ENCODE measurements around the gene NMB.
"Not testable (repeated sequence)": the region's sequence is repeated elsewhere in the genome, so short reads cannot be mapped to it uniquely, and the experiment has no call there.

The NMB gene

DNA sequence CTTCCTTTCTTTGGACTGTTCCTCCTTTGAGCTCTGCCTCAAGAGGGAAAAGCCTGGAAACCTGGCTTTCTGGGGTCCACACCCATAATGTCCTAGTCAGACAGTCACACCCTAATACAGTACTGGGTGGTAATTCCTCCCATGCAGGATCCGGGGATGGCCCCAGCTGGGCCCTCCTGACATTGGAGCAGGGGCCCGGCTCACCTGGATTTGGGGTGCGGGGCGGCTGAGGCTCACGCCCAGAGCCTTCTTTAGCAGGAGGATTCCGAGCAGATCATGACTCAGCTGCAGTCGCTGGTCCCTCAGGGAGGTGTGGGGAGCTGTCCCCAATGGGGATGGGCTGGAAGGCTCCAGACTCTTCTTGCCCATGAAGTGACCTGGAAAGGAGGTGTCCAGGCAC lies 1.0 kb downstream of the NMB start:
- DNase-seq (ENCODE audit: low read depth in 2 of 2, low spot score in 1 of 2), result no peak

DNA sequence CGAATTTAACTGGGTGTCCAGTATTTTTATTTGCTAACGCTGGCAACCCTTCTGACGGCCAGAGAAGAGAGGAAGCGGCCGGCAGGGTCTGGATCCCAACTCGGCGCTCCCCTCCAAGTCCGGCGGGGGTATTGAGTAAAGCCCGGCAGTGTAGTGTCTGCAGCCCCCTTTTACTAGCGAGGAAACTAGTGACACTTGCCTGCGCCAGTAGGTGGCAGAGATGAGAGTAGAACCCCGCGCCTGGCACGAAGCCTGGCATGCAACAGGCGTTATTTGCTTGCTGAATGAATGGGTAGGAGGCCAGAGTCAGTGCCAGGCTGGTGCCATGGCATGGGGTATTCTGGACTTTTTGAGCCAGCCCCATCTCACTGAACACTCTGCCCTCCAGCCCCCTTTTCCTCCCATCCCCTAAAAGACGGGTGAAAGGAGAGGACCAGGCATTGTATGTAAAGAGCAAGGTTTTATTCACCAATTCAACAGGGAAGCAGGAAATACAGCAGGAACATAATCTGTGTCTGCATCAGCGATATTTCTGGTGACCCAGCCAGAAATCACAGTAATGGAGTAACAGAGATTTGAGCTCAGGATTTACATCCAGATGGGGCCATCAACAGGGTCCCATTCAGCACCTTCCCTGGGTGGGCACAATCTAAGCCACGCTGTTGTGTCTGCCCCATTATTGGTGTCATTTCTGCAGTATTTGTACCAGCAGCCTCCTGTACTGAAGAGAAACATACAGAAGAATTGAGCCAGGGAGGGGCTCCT lies 3.1 kb downstream of the NMB start:
- DNase-seq (ENCODE audit: low read depth in 2 of 2, low spot score in 1 of 2), result peak; percentile 55 to 62

DNA sequence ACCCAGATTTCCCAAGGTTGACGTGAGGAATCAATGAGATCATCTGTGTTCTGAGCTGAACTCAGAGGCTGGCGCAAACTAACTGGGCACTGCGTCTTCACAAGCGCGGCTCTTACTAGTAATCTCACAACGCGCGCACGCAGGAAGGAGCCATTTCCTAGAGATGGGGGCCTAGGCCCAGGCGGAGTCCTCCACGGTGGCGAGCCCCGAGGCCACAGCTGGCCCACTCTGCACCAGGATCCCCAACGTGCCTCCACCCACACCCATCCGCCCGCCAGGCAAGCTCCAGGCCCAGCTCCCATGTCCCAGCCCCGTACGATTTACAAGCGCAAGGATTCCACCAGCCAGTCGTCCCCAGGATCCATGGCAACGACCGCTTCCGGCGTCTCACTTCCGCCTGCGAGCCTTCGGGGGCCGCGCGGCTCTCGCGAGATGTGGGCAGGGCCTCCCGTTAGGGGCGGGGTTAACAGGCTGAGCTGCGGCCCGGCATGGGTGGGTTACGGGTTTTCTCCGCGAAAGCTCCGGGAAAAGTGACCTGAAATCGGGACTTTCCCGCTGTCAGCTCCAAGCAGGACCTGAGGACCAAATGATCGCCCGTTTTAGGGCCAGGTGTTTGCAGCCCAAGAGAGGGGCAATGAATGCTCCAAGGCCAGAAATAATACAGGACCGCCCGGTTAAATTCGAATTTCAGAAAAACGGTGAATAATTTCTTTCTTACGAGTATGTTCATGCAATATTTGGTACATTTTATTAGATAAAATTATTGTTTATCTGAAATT lies 3.9 kb downstream of the NMB start, which contains the start of gene WDR73:
Gene WDR73 (minus strand): TSS at position 374 of the 779 bp plus-strand sequence. CDS start 9 bp downstream, at position 365.
- peak; percentile 92 to 97 for DNase-seq (ENCODE audit: low read depth in 2 of 2, low spot score in 1 of 2)

DNA sequence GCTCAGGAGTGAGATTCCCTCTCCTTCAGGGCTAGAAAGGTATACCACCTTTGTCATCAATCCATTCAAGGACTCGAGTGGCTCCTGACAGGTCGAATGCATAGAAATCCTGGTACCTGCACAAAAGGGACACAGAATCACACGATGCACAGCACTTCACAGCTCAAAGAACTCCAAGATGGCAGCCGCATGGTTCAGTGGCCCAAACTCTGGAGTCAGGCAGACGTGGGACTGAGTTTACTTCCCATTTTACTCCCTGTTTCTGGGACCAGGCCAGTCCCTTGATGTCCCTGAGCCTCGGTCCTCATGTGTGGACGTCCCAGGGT lies 4.5 kb downstream of the NMB start:
- no peak for DNase-seq (ENCODE audit: low read depth in 2 of 2, low spot score in 1 of 2)

DNA sequence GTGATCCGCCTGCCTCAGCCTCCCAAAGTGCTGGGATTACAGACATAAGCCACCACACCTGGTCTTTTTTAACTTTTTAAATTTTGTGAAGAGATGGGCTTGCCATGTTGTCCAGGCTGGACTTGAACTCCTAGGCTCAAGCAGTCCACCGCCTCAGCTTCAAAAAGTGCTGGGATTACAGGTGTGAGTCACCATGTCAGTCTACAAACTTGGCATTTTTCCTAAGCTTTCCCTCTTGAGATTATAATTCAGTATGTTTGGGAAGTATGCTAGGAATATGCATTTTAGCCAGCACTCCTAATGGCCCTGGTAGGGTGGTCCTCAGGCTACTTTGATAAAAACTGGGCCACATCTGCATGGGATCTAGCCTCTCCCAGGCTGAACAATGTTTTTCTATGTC lies 8.3 kb downstream of the NMB start:
- DNase-seq (ENCODE audit: low read depth in 2 of 2, low spot score in 1 of 2), result no peak

DNA sequence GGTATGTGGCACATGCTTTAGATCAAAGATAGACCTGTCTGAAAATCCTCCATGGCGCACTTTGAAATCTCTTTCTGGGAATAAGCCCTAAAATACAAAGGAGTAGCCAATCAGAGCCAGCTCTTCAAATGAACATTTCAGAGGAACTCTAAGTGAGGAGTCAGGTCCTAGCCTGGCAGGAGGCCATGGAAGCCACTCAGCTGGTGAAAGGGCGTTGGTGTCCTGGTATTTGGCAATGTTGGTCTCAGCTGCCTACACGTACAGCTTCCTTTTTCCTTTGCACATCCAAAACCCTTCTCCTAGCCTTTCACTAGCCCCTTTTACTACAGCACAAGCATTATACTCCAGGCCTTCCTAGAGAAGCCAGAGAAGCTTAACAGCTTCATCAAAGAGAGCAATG lies 9.5 kb downstream of the NMB start:
- no peak for DNase-seq (ENCODE audit: low read depth in 2 of 2, low spot score in 1 of 2)

DNA sequence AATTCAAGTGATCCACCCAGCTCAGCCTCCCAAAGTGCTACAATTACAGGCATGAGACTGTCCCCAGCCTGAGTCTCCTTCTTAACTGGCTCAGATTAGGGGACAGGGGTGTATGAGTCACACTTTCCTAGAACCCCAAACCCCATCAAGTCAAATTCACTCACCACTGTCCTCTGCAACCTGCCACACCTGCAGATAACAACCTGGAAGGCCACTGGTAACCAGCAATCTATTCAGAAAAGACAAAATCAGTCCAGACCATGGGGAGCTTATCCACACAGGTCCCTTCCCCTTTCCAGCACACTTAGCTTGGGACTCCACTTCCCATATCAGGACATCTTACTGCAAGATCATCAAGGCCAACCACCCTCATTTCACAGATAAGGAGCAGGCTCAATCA lies 10.3 kb downstream of the NMB start:
- no peak for DNase-seq (ENCODE audit: low read depth in 2 of 2, low spot score in 1 of 2)

DNA sequence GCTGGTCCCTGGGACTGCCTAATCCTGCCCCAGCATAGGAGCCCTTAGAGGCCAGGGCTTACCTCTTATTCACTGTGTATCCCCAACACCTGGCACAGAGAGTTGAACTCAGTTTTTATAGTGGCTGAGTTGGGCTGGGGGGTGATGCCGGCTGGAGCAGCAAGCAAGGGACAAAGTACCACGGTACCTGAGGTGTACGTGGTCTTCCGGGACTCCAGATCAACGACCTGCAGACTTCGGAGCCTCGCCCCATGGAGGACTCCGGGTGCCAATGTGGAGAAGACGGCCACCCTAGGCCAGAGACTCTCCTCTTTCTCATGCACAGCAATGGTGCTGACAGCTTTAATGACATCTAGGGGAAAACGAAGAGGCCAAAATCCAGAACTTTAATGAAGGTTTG lies 12.0 kb downstream of the NMB start:
- no peak for DNase-seq (ENCODE audit: low read depth in 2 of 2, low spot score in 1 of 2)

DNA sequence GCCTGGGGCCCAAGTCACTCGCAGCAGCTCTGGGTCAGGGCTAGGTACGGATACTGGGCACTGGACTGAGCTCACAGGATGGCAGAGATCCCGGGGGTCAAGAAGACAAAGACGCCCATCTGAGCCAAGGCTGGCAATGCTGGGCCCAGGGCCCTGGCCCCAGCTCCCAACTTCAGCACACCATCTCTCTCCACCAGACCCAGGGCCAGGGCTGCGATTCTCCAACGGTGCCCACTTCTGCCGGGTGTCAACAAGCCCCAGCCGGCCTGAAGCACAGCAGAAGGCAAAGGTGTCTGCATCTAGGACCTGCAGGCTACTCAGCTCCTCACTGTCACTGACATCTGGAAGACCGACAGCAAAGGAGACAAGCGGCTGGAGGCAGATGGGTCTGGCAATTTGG lies 12.5 kb downstream of the NMB start:
- no peak for DNase-seq (ENCODE audit: low read depth in 2 of 2, low spot score in 1 of 2)

DNA sequence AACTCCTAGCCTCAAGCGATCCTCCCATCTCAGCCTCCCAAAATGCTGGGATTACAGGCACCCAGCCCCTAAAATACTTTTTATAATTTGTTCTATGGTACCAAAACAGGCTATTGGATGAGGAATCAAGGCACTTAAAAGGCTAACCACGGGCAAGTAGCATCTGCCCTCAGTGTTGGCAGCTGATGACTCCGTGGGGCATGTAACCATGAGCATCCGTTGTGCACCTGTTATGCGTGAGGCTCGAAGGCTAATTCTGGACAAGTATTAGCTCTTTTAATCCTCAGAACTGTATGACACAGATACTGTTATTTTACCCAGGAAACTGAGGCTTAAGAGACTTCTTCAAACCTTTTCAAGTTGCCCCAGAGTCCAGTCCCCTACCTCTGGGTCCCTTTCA lies 14.2 kb downstream of the NMB start:
- DNase-seq (ENCODE audit: low read depth in 2 of 2, low spot score in 1 of 2), result no peak

DNA sequence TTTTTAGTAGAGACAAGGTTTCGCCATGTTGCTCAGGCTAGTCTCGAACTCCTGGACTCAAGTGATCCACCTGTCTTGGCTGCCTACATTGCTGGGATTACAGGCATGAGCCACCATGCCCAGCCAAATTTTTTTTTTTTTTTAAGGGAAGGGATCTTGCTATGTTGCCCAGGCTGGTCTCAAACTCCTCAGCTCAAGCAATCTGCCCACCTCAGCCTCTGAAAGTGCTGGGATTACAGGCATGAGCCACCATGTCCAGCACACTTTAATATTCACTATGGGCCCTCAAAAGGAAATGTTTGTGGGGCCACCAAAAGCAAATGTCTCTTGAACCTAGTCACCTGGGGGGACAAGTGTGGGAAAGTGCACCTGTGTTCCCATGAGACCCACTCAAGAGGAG lies 15.4 kb downstream of the NMB start:
- DNase-seq (ENCODE audit: low read depth in 2 of 2, low spot score in 1 of 2), result not testable (repeated sequence)

DNA sequence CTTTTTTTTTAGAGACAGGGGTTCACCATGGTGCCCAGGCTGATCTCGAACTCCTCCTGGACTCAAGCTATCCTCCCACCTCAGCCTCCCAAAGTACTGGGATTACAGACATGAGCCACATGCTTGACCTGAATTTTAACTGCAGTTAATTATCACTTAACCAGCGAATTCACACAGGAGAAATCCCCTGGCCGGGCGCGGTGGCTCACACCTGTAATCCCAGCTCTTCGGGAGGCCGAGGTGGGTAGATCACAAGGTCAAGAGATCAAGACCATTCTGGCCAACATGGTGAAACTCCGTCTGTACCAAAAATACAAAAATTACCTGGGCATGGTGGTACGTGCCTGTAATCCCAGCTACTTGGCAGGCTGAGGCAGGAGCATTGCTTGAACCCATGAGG lies 16.1 kb downstream of the NMB start:
- DNase-seq (ENCODE audit: low read depth in 2 of 2, low spot score in 1 of 2), result not testable (repeated sequence)

DNA sequence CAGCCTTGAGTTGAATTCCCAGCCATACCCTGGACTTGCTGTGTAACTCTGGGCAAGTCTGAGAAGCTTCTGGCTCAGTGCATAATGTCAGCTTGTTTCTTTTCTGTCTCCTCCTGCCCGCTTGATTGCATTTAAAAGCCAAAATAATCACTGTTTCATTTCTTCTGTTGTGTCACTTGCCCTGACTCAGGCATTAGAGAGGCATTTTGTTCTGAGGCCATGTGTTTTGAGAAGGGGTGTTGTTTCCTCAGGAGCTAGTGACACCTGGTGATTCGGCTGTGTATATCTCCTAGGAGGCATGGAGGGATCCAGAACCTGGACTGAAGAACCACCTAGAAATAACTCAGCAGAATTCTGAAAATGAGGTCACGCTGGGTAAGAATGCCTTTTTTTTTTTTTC lies 19.9 kb downstream of the NMB start:
- no peak for DNase-seq (ENCODE audit: low read depth in 2 of 2, low spot score in 1 of 2)

DNA sequence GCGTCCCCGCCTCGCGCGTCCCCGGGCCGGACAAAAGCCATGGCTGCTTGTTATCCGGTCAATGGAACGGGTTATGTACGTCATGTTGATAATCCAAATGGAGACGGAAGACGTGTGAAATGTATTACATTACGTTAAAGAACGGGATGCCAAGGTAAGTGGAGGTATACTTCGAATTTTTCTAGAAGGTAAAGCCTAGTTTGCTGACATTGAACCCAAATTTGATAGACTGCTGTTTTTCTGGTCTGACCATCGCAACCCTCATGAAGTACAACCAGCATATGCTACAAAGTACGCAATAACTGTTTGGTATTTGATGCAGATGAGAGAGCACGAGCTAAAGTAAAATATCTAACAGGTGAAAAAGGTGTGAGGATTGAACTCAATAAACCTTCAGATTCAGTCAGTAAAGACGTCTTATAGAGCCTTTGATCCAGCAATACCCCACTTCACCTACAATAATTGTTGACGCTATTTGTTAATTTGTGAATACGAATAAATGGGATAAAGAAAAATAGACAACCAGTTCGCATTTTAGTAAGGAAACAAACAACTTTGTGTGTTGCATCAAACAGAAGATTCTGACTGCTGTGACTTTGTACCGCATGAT lies 23.7 kb downstream of the NMB start:
- DNase-seq (ENCODE audit: low read depth in 2 of 2, low spot score in 1 of 2), result no peak

DNA sequence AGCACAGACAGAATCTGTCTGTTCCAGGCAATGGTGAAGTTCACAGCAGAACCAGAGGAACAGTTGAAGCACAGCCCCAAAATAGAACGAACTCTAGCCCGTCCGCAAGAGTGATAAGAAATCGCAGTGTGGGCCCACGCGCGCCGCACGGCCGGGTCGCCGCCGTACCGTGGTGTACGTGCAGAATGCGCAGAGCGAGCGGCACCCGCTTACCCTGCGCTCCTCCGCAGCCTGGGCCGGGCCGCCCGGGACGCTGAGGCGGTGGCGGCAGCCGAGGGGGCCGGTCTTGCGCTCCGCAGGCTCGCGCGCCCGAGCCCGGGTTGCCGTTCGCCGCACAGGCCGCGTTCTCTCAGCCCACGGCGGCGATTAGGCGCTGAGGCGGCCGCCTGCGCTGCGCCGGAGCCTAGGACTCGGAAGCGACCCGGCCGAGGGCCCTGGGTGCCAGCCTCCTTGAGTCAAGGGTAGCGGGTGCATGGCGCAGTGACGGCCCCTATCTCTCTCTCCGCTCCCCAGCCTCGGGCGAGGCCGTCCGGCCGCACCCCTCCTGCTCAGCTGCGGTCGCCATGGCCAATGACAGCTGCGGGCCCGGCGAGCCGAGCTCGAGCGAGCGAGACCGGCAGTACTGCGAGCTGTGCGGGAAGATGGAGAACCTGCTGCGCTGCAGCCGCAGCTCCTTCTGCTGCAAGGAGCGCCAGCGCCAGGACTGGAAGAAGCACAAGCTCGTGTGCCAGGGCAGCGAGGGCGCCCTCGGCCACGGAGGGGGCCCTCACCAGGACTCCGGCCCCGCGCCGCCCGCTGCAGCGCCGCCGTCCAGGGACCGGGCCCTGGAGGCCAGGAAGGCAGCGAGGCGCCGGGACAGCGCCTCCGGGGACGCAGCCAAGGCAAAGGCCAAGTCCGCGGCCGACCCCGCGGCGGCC lies 24.4 kb downstream of the NMB start:
- DNase-seq (ENCODE audit: low read depth in 2 of 2, low spot score in 1 of 2), result peak; percentile 44 to 50

DNA sequence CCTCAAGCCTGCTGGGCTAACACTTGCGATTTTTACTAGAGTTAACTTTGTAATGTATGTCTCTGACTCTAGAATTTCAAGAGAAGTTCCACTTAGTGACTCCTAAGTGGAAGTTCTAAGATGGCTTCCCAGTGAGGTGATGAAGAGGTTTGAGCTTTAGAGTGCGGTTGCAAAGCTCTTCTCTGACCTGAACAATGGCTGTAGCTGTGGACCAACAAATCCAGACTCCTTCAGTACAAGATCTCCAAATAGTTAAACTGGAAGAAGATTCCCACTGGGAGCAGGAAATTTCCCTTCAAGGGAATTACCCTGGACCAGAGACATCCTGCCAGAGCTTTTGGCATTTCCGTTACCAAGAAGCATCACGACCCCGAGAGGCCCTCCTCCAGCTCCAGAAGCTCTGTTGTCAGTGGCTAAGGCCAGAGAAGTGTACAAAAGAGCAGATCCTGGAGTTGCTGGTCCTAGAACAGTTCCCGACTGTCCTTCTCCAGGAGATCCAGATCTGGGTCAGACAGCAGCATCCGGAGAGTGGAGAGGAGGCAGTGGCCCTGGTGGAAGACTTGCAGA lies 26.2 kb downstream of the NMB start:
- no peak for DNase-seq (ENCODE audit: low read depth in 2 of 2, low spot score in 1 of 2)

DNA sequence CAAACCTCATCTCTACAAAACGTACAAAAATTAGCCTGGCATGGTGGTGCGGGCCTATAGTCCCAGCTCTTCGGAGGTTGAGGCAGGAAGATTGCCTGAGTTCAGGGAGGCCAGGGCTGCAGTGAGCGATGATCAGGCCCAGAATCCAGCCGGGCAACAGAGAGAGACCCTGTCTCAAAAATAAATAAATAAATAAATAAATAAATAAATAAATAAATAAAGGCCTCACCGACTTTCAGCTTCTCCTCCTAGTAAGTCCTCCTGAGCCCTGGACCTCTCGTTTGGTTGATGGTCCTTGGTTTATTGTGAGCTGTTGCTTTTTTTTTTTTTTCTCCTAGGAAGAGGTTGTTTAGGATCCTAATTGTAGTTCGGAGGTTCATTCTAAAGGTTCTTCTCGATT lies 29.0 kb downstream of the NMB start:
- no peak for DNase-seq (ENCODE audit: low read depth in 2 of 2, low spot score in 1 of 2)

DNA sequence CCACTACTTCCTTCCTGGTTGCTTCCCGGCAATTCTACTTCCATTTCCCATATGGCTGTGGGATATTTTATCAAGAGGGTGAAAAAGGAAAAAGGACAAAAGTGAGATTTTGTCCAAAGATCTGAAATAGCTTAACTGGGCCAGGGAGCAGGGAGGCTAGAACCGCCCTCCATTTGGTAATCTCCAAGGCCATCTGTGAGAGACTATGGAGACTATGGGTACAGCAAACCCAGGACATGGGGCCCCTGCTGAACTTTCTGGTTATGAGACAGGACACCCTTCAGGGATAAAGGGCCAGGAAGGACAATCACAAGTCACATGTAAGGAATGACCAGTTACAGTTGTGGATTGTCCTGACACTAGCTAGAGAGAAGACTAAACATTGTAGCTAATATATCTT lies 32.9 kb downstream of the NMB start:
- DNase-seq (ENCODE audit: low read depth in 2 of 2, low spot score in 1 of 2), result no peak

DNA sequence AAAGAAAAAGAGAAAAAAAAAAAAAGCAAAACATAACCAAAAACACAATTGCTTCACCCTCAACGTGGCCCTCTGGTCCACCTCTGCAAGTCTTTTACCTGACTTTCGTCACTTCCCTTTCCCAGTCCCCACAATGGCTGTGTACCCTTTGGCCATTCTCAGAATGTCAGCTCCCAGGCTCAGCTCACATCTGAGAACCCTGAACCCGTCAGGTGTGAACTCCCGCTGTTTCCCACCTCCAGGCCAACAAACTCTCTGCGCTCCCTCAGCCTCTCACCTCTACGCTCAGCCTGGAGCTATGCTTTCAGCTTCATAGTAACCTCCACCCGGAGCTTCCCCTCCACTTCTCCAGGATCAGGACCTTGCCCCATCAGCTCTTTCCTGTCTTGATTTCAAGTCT lies 33.6 kb downstream of the NMB start:
- DNase-seq (ENCODE audit: low read depth in 2 of 2, low spot score in 1 of 2), result no peak

DNA sequence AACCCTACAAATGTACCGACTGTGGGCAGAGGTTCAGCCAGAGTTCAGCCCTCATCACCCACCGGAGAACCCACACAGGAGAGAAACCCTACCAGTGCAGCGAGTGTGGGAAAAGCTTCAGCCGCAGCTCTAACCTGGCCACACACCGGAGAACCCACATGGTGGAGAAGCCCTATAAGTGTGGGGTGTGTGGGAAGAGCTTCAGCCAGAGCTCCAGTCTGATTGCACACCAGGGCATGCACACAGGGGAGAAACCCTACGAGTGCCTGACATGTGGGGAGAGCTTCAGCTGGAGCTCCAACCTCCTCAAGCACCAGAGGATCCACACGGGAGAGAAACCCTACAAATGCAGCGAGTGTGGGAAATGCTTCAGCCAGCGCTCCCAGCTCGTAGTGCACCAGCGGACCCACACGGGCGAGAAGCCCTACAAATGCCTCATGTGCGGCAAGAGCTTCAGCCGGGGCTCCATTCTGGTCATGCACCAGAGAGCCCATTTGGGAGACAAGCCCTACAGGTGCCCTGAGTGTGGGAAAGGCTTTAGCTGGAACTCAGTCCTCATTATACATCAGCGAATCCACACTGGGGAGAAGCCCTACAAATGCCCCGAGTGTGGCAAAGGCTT lies 36.5 kb downstream of the NMB start:
- no peak for DNase-seq (ENCODE audit: low read depth in 2 of 2, low spot score in 1 of 2)

DNA sequence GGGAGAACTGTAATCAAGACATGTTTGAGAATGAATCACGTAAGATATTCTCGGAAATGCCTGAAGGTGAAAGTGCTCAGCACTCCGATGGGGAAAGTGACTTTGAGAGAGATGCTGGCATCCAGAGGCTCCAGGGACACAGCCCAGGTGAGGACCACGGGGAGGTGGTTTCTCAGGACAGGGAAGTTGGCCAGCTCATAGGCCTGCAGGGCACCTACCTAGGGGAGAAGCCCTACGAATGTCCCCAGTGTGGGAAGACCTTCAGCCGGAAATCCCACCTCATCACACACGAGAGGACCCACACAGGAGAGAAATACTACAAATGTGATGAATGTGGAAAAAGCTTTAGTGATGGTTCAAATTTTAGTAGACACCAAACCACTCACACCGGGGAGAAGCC lies 37.4 kb downstream of the NMB start:
- no peak for DNase-seq (ENCODE audit: low read depth in 2 of 2, low spot score in 1 of 2)
